D721Med (cell line): ENCODE results near the gene PTPRA.
"Not testable (repeated sequence)": the region's sequence is repeated elsewhere in the genome, so short reads cannot be mapped to it uniquely, and the experiment has no call there.

Experiments
- DNase-seq: peaks from one replicate; pipeline ENCODE4 v3.0.0; 2011; ENCODE audit warnings: low spot score; ENCODE audit not compliant: insufficient read length
- FAIRE-seq: peaks from 2 replicates; lab custom pipeline; 2011; peaks lifted over from hg19 to GRCh38; lab: Jason Lieb, UNC
- TF ChIP-seq, protein P1 (sequence below): IDR thresholded peaks from 2 replicates; pipeline ENCODE4 v1.5.1; 2012; ENCODE audit warnings: mild to moderate bottlenecking, control low read depth; ENCODE audit not compliant: insufficient read depth; ENCODE audit errors: missing control alignments

Gene PTPRA

DNA sequence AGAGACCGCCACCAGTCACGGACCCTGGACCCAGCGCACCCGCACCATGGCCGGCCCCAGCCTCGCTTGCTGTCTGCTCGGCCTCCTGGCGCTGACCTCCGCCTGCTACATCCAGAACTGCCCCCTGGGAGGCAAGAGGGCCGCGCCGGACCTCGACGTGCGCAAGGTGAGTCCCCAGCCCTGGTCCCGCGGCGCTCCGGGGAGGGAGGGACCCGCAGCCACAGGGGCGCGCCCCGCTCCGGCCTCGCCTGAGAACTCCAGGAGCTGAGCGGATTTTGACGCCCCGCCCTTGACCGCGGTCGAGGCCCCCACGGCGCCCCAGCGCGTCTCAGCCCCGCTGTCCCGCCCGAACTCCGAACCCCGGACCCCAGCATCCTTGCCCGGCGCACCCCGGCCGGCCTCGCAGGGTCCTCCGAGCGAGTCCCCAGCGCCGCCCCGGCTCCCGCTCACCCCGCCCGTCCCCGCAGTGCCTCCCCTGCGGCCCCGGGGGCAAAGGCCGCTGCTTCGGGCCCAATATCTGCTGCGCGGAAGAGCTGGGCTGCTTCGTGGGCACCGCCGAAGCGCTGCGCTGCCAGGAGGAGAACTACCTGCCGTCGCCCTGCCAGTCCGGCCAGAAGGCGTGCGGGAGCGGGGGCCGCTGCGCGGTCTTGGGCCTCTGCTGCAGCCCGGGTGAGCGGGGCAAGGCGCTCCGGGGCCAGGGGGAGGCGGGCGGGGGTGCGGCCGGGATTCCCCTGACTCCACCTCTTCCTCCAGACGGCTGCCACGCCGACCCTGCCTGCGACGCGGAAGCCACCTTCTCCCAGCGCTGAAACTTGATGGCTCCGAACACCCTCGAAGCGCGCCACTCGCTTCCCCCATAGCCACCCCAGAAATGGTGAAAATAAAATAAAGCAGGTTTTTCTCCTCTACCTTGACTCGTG lies 198.6 kb downstream of the PTPRA start, which contains the start of gene OXT:
TSS of gene OXT (plus strand) at position 11 of the 920 bp plus-strand sequence. CDS start at position 47, 36 bp downstream.
- FAIRE-seq: no peak
- TF ChIP-seq, protein P1, sequence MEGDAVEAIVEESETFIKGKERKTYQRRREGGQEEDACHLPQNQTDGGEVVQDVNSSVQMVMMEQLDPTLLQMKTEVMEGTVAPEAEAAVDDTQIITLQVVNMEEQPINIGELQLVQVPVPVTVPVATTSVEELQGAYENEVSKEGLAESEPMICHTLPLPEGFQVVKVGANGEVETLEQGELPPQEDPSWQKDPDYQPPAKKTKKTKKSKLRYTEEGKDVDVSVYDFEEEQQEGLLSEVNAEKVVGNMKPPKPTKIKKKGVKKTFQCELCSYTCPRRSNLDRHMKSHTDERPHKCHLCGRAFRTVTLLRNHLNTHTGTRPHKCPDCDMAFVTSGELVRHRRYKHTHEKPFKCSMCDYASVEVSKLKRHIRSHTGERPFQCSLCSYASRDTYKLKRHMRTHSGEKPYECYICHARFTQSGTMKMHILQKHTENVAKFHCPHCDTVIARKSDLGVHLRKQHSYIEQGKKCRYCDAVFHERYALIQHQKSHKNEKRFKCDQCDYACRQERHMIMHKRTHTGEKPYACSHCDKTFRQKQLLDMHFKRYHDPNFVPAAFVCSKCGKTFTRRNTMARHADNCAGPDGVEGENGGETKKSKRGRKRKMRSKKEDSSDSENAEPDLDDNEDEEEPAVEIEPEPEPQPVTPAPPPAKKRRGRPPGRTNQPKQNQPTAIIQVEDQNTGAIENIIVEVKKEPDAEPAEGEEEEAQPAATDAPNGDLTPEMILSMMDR: no peak
- no peak for DNase-seq

DNA sequence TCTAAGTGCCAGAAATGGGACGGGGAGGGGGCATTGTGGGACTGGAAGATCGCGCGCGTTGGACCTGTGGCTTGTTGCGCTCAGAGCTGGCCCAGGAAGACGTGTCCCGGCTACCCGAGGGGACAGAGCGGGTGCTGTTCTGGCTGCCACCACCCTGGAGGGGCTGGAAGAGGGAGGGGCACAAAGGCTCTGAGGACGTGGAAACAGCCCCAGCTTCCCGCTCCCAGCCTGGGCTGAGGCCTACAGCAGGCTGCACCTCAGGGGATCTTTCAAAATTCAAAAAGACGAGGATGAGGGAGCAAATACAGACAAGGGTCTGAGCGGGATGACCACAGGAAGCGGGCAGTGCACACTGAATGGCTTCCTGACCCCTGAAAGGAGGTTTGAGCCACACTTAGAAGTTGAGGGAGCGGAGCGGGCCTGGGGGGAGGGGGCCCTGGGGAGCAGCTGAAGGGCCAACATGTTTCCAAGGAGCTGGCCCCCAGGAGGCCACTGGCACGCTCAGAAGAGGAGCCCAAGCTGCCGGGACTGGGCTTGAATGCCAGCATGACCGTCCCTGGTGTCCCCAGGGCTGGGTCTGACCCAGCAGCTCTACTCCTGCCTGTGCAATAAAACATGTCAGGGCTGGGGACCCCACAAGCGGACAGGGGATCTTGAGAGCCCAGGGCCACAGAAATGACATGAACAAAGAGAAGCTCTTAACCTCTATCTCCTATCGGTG lies 199.4 kb downstream of the PTPRA start:
- TF ChIP-seq, protein P1: no peak
- no peak for DNase-seq
- FAIRE-seq: no peak

DNA sequence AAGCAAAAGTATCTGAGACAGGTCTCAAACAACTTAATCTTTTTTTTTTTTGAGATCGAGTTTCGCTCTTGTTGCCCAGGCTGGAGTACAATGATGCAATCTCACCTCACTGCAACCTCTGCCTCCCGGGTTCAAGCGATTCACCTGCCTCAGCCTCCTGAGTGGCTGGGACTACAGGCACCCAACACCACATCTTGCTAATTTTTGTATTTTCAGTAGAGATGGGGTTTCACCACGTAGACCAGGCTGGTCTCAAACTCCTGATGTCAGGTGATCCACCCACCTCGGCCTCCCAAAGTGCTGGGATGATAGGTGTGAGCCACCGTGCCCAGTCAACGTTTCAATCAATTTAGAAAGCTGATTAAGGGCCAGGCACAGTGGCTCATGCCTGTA lies 200.0 kb downstream of the PTPRA start:
- not testable (repeated sequence) for DNase-seq, FAIRE-seq

DNA sequence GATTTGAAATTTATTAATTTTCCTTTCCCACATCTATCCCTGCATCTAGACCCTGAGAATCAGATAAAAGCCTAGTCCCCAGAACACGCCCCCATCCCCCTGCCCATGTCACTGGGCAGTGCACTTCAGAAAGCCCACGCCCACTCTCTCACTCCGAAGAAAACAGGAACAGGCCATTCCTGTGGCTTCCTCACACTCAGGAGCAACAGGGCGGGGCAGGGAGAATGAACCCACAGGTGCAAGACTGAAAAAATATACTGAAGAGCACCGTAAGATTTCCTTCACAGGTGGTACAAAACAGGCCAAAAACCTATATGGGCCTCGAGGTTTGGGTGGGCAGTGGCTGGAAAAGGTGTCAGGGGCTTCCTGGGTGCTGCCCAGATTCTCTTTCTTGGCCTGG lies 201.5 kb downstream of the PTPRA start:
- no peak for FAIRE-seq
- no peak for DNase-seq
- TF ChIP-seq, protein P1: no peak

DNA sequence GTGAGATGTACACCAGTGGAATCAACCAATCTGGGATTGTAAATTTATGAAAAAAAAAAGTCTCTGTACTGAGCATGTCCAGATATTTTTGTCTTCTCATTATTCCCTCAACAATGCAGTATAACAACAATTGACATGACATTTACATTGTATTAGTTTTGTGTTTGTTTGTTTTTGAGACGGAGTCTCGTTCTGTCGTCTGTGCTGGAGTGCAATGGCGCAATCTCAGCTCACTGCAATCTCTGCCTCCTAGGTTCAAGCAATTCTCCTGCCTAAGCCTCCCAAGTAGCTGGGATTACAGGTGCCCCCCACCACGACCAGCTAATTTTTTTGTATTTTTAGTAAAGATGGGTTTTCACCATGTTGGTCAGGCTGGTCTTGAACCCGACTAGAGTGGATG lies 202.0 kb downstream of the PTPRA start:
- FAIRE-seq, DNase-seq: not testable (repeated sequence)

DNA sequence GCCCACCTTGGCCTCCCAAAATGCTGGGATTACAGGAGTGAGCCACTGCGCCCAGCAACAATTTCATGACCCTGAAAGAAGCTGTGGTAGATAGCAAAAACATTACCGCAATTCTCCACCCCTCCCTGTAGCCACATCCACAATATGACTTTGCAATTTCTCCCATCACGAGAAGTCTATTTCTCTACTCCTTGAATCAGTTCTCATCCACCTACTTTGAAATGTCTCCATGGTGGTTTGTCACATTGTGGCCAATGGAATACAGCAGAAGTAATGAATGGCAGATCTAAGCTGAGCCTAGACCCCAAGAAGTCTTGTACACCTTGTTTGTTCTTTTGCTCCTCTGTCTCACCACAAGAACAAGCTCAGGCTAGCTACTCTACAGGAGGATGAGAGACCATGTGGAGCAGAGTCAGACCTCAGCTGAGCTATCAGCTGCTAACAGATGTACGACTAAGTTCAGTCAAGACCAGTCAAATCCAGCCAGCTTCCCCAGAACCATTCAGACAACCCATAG lies 204.4 kb downstream of the PTPRA start:
- no peak for FAIRE-seq
- TF ChIP-seq, protein P1: no peak
- no peak for DNase-seq

DNA sequence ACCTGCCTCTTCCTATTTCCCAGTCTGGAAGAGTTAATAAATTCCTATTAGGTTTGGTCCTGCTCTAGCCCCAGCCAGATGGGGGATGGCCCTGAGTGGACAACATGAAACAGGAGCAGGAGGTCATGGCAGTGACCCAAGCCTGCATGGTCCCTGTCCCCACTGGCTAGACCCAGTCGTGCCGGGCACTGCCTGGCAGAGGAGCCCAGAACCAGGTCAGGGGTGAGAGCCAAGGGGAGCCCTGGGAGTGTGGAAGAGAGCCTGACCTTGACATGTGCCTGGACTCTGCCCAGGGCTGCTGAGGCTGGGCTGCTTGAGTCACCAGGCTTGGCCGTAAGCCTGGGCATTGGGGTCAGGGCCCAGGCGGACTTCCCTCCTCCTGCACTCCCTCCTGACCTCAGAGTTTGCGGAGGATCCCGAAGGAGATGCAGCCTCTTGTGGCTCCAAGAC lies 207.7 kb downstream of the PTPRA start:
- DNase-seq: no peak
- no peak for FAIRE-seq
- TF ChIP-seq, protein P1: no peak

DNA sequence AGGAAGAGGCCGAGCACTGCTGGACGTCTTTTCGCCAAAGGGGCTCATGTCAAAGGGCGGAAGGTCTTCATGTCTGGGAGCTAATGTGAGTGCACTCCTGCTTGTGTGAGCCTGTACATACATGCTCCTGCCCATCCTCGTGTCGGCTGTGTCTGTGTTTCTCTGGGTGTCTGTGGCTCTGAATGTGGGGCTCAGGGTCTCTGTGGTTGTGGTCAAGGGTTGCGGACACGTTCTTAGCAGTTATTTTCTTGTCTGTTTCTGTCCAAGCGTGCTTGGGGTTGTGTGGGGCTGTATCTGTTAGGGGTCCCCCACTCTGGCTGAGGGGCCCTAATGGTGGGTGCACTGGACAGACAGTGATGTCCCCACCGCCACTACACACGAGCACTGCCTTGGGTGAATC lies 208.4 kb downstream of the PTPRA start:
- TF ChIP-seq, protein P1: no peak
- DNase-seq (no peak), FAIRE-seq (no peak)
